ENCODE results near the gene ALKBH3.

ALKBH3 gene

DNA sequence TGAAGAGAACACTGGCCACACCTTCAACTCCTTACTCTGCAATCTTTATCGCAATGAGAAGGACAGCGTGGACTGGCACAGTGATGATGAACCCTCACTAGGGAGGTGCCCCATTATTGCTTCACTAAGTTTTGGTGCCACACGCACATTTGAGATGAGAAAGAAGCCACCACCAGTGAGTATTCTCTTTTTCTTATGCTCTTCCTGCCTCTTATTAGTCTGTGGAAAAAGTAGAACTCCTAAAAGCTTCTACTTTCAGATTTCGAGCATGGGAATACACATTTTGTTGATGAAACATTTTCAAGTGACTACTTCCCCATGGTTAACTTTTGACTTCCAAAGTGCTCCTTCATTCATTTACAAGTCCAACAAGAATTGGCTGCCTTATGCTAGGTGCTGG, 20.9 kb downstream of the ALKBH3 start:
- Mint-ChIP-seq H3K4me1 (peaks cover 7% of the 10 kb centered on the region), H3K27me3 (no peaks in the 10 kb centered on the region), H3K27ac (ENCODE audit: low read depth) (no peak overlapping the region), H3K9me3 (no peaks in the 10 kb centered on the region), H3K4me3 (no peak overlapping the region), H3K36me3 (ENCODE audit: insufficient read depth) (peaks cover 39% of the 10 kb centered on the region)
- ATAC-seq (replicated peaks; ENCODE audit: extremely low read depth, poor library complexity, severe bottlenecking) (no peak), DNase-seq (ENCODE audit: low spot score in 2 of 2) (no peak)

GRCh38 chr11:43903078-43903477, 22.4 kb downstream of the ALKBH3 start:
- Mint-ChIP-seq H3K27me3 (no peaks in the 10 kb centered on the region), H3K9me3 (no peaks in the 10 kb centered on the region), H3K4me1 (peaks cover 16% of the 10 kb centered on the region), H3K27ac (ENCODE audit: low read depth) (no peak overlapping the region), H3K4me3 (no peak overlapping the region), H3K36me3 (ENCODE audit: insufficient read depth) (peaks cover 37% of the 10 kb centered on the region)
- DNase-seq (ENCODE audit: low spot score in 2 of 2) (no peak), ATAC-seq (replicated peaks; ENCODE audit: extremely low read depth, poor library complexity, severe bottlenecking) (no peak)

GRCh38 chr11:43903969-43904368, 23.3 kb downstream of the ALKBH3 start:
- Mint-ChIP-seq H3K36me3 (ENCODE audit: insufficient read depth) (peaks cover 37% of the 10 kb centered on the region), H3K4me3 (no peak overlapping the region), H3K27ac (ENCODE audit: low read depth) (no peak overlapping the region), H3K4me1 (peaks cover 16% of the 10 kb centered on the region), H3K27me3 (no peaks in the 10 kb centered on the region), H3K9me3 (no peaks in the 10 kb centered on the region)
- DNase-seq (ENCODE audit: low spot score in 2 of 2) = no peak
- ATAC-seq (replicated peaks; ENCODE audit: extremely low read depth, poor library complexity, severe bottlenecking) = no peak

- Mint-ChIP-seq H3K9me3 (no peaks in the 10 kb centered on the region), H3K4me3 (no peak overlapping the region), H3K27ac (ENCODE audit: low read depth) (no peak overlapping the region), H3K27me3 (no peaks in the 10 kb centered on the region), H3K4me1 (peaks cover 19% of the 10 kb centered on the region), H3K36me3 (ENCODE audit: insufficient read depth) (peaks cover 34% of the 10 kb centered on the region)
- no peak for DNase-seq (ENCODE audit: low spot score in 2 of 2)
- no peak for ATAC-seq (replicated peaks; ENCODE audit: extremely low read depth, poor library complexity, severe bottlenecking)
These were observed 24.3 kb downstream of the ALKBH3 start for GRCh38 chr11:43904742-43905535.

GRCh38 chr11:43905813-43906241, 25.2 kb downstream of the ALKBH3 start:
- no peaks in the 10 kb centered on the region for H3K27me3 Mint-ChIP-seq

DNA sequence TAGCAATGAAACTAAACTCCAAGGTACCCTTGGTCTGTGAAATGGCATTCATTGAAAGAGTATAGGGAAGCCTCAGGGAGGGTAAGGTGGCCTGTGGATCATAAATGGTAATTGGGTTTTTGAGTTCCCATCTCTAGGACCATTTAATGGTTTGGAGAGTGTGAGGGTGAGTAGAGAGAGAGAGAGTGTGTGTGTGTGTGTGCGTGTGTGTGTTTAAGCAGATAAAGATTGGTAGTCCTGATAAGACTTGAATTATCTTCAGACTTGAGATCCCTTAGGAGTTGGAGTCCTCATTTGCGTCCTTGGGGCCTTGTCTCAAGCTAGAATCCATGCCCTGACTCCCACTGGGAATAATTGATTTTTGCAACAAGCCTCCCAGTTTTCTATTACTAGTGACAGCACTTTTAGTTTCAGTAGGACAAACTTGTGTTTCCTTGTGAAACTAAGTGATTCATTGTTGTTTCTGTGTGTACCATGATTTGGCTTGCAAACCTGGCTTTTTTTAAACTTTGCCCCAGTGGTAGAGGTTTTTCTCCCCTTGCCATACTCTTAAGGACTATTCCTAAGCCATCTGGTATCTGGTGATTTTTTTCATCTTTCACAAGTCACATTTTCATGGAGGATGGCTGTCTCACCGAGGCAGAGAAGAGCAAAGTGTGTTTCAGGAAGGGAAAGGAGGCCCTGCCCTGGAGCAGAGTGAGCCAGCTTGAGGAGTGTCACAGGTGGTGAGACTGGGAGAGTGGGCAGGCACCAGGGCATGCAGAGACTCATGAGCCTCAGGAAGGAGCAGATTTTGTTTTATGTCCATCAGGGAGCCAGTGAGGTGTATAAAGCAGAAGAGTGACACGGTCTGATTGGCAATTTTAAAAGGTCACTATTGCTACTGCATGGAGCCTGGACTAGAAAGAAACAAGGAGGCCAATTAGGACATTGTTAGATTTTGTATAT, 26.7 kb downstream of the ALKBH3 start:
- Mint-ChIP-seq H3K27me3 (no peaks in the 10 kb centered on the region), H3K9me3 (no peaks in the 10 kb centered on the region), H3K27ac (ENCODE audit: low read depth) (peak overlapping the region; percentile 11), H3K36me3 (ENCODE audit: insufficient read depth) (peaks cover 40% of the 10 kb centered on the region), H3K4me1 (peaks cover 21% of the 10 kb centered on the region), H3K4me3 (no peak overlapping the region)
- no peak for ATAC-seq (replicated peaks; ENCODE audit: extremely low read depth, poor library complexity, severe bottlenecking)
- DNase-seq (ENCODE audit: low spot score in 2 of 2) = no peak

More at GRCh38 chr11:43905813-43906241, 25.2 kb downstream of the ALKBH3 start:
- no peak for DNase-seq (ENCODE audit: low spot score in 2 of 2)
- Mint-ChIP-seq H3K4me3 (no peak overlapping the region), H3K27ac (ENCODE audit: low read depth) (no peak overlapping the region), H3K36me3 (ENCODE audit: insufficient read depth) (peaks cover 40% of the 10 kb centered on the region), H3K4me1 (peaks cover 21% of the 10 kb centered on the region), H3K9me3 (no peaks in the 10 kb centered on the region)
- no peak for ATAC-seq (replicated peaks; ENCODE audit: extremely low read depth, poor library complexity, severe bottlenecking)

- ATAC-seq (replicated peaks; ENCODE audit: extremely low read depth, poor library complexity, severe bottlenecking) = no peak
- H3K27me3 Mint-ChIP-seq = no peaks in the 10 kb centered on the region
These were observed 27.6 kb downstream of the ALKBH3 start for GRCh38 chr11:43908191-43908590.

DNA sequence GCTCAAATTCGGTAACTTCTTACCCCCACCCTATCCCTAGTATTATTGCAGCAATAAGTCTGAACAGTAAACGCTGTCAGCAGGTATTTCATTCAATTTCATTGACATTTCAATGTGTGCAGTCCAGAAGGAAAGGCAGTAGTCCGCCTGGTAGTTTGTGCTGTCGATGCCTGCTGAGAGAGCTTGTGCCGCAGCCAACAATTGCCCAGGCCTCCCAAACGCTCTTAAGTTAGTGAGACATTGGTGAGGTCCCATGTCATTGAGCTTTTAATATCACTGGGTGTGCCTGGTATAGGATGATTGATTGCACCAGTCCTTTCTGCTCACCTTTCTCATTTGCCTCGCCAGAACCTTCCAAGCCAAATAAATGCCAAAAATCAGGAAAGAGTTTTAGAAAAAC, 28.1 kb downstream of the ALKBH3 start:
- ATAC-seq (replicated peaks; ENCODE audit: extremely low read depth, poor library complexity, severe bottlenecking) (no peak), DNase-seq (ENCODE audit: low spot score in 2 of 2) (no peak)
- Mint-ChIP-seq H3K9me3 (no peaks in the 10 kb centered on the region), H3K27me3 (no peaks in the 10 kb centered on the region), H3K4me1 (peaks cover 21% of the 10 kb centered on the region), H3K27ac (ENCODE audit: low read depth) (no peak overlapping the region), H3K36me3 (ENCODE audit: insufficient read depth) (peaks cover 30% of the 10 kb centered on the region), H3K4me3 (no peak overlapping the region)

More at GRCh38 chr11:43908191-43908590, 27.6 kb downstream of the ALKBH3 start:
- Mint-ChIP-seq H3K9me3 (no peaks in the 10 kb centered on the region), H3K27ac (ENCODE audit: low read depth) (peak overlapping the region; percentile 11), H3K4me3 (no peak overlapping the region), H3K36me3 (ENCODE audit: insufficient read depth) (peaks cover 34% of the 10 kb centered on the region), H3K4me1 (peaks cover 21% of the 10 kb centered on the region)
- DNase-seq (ENCODE audit: low spot score in 2 of 2) = no peak

DNA sequence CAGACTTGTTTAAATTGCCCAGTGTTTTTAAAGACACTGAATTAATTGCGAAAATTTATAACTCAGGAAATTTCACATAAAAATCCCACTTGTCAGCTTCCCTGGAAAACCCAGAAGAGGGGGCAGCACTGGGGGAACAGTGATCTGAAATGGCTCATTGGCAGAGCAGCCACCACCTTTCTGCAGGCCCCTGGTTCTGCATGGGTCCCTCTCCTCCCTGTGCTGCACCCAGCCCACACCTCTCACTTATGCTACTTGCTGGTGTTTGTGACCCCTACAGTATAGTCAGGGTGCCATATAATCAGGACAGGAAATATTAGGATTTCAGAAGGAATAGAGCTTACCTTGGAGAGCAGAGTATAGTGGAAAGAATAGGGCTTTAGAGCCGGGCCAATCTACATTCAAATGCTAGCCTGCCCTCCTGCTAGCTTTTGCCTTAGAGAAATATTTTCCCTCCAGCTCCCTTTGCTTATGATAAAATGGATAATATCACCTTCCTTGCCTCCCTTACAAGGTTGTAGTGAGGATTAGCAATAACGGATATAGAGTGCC, 33.3 kb downstream of the ALKBH3 start:
- no peak overlapping the region for H3K27ac Mint-ChIP-seq (ENCODE audit: low read depth)
- no peaks in the 10 kb centered on the region for H3K9me3 Mint-ChIP-seq
- H3K4me3 Mint-ChIP-seq = no peak overlapping the region
- ATAC-seq (replicated peaks; ENCODE audit: extremely low read depth, poor library complexity, severe bottlenecking) = no peak
- no peak for DNase-seq (ENCODE audit: low spot score in 2 of 2)
- peaks cover 33% of the 10 kb centered on the region for H3K36me3 Mint-ChIP-seq (ENCODE audit: insufficient read depth)
- peaks cover 5% of the 10 kb centered on the region for H3K4me1 Mint-ChIP-seq
- H3K27me3 Mint-ChIP-seq = no peaks in the 10 kb centered on the region

GRCh38 chr11:43914466-43914865, 33.8 kb downstream of the ALKBH3 start:
- H3K36me3 Mint-ChIP-seq (ENCODE audit: insufficient read depth) = peaks cover 36% of the 10 kb centered on the region
- ATAC-seq (replicated peaks; ENCODE audit: extremely low read depth, poor library complexity, severe bottlenecking) (no peak), DNase-seq (ENCODE audit: low spot score in 2 of 2) (no peak)
- no peak overlapping the region for H3K4me3 Mint-ChIP-seq
- peaks cover 5% of the 10 kb centered on the region for H3K4me1 Mint-ChIP-seq
- no peaks in the 10 kb centered on the region for H3K27me3 Mint-ChIP-seq
- no peaks in the 10 kb centered on the region for H3K9me3 Mint-ChIP-seq
- H3K27ac Mint-ChIP-seq (ENCODE audit: low read depth) = no peak overlapping the region

DNA sequence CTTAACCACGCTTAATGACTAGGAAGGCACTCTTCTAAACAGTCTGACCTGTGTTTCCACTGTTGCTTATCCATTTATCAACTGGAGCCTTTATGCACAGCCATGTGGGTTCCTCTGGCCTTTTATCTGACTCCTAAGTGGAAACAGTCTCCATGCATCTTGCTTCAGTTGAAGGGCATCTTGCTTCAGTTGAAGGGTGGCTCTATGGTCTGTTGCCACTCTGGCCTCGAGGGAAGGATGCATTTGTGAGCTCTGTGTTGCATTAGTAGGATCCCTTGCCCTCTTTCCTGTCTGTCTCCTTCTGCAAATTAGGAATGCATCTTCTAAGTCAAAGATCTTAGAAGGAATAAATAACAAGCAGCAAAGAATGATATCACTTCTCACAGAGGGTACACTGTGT, 36.0 kb downstream of the ALKBH3 start:
- DNase-seq (ENCODE audit: low spot score in 2 of 2) (no peak), ATAC-seq (replicated peaks; ENCODE audit: extremely low read depth, poor library complexity, severe bottlenecking) (no peak)
- Mint-ChIP-seq H3K4me1 (no peaks in the 10 kb centered on the region), H3K36me3 (ENCODE audit: insufficient read depth) (peaks cover 39% of the 10 kb centered on the region), H3K9me3 (no peaks in the 10 kb centered on the region), H3K27me3 (no peaks in the 10 kb centered on the region), H3K4me3 (no peak overlapping the region), H3K27ac (ENCODE audit: low read depth) (no peak overlapping the region)

DNA sequence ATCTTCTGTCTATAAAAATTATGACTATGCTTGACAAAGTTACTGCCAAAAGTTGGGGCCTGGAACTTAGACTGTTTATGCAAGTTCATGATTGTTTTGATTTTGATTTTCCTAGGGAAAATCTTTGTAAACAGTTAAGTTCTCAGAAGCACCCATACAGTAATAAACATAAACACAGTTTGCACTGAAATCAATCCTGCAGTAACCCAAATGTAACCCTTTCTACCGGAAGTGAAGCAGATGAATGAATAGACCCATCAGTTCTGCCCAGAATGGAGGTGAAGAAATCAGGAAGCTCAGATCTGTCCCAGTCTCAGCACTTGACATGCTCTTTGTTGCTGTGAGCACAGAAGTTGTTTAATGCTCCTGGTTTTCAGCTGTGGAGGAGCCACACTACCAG, 37.2 kb downstream of the ALKBH3 start:
- Mint-ChIP-seq H3K4me1 (no peaks in the 10 kb centered on the region), H3K9me3 (no peaks in the 10 kb centered on the region), H3K27ac (ENCODE audit: low read depth) (no peak overlapping the region), H3K4me3 (no peak overlapping the region), H3K27me3 (no peaks in the 10 kb centered on the region), H3K36me3 (ENCODE audit: insufficient read depth) (peaks cover 38% of the 10 kb centered on the region)
- DNase-seq (ENCODE audit: low spot score in 2 of 2) (no peak), ATAC-seq (replicated peaks; ENCODE audit: extremely low read depth, poor library complexity, severe bottlenecking) (no peak)
